Naive B cell (primary cell): ENCODE results near the gene ERG28. TPM values are rescaled to one million over a fixed set of nuclear protein-coding genes. Genes with fewer than 3 reads are reported as not detected.
A peak's percentile ranks its signal among the peaks of the same experiment; 100 is the strongest.

ENCODE experiments used
- ATAC-seq, 2 donors: fragments of 150-1000 bp; cut with Tn5 transposase; 2 replicates each; pipeline ENCODE4 v1.10.0; 2021; ENCODE audit warnings: low read depth in 2 of 2, mild to moderate bottlenecking in 2 of 2, moderate library complexity in 2 of 2
- DNase-seq: peaks from one replicate; pipeline ENCODE4 v3.0.0; 2022
- H3K27ac Mint-ChIP-seq, 6 donors: one replicate each; pipeline ENCODE4 v1.8.0; 2020 to 2022; ENCODE audit warnings: mild to moderate bottlenecking in 6 of 6, mixed read lengths in 6 of 6, moderate library complexity in 5 of 6, inconsistent platforms in 2 of 6
- H3K27me3 Mint-ChIP-seq, 3 donors: one replicate each; pipeline ENCODE4 v1.8.0; 2021 to 2022; ENCODE audit warnings: mixed read lengths in 3 of 3, mild to moderate bottlenecking in 1 of 3
- H3K36me3 Mint-ChIP-seq, 2 donors: one replicate each; pipeline ENCODE4 v1.8.0; 2020 to 2022; ENCODE audit warnings: mixed read lengths in 2 of 2, inconsistent platforms in 1 of 2, mild to moderate bottlenecking in 1 of 2
- H3K4me1 Mint-ChIP-seq, 3 donors: one replicate each; pipeline ENCODE4 v1.8.0; 2020 to 2022; ENCODE audit warnings: mixed read lengths in 3 of 3, inconsistent platforms in 1 of 3, mild to moderate bottlenecking in 1 of 3, moderate library complexity in 1 of 3
- H3K4me3 Mint-ChIP-seq, 8 donors: one replicate each; pipeline ENCODE4 v1.8.0; 2020 to 2022; ENCODE audit warnings: mild to moderate bottlenecking in 8 of 8, mixed read lengths in 8 of 8, moderate library complexity in 8 of 8, inconsistent platforms in 2 of 8
- H3K9me3 Mint-ChIP-seq, 7 donors: one replicate each; pipeline ENCODE4 v1.8.0; 2020 to 2022; ENCODE audit warnings: mixed read lengths in 7 of 7, mild to moderate bottlenecking in 5 of 7, inconsistent platforms in 2 of 7, moderate library complexity in 1 of 7
- polyA plus RNA-seq, 6 donors: library from polyadenylated mRNA; unstranded; fragments of 300-500 nt; fragmentation: Illumina TruSeq; gene quantifications; one replicate each; pipeline ENCODE4 v1.2.3, GENCODE V29; 2021; ENCODE audit warnings: low read depth in 6 of 6

Gene ERG28
- polyA plus RNA-seq, 6 donors from 2014 or later: 16.9 to 29.9 (median 23.6) TPM

DNA sequence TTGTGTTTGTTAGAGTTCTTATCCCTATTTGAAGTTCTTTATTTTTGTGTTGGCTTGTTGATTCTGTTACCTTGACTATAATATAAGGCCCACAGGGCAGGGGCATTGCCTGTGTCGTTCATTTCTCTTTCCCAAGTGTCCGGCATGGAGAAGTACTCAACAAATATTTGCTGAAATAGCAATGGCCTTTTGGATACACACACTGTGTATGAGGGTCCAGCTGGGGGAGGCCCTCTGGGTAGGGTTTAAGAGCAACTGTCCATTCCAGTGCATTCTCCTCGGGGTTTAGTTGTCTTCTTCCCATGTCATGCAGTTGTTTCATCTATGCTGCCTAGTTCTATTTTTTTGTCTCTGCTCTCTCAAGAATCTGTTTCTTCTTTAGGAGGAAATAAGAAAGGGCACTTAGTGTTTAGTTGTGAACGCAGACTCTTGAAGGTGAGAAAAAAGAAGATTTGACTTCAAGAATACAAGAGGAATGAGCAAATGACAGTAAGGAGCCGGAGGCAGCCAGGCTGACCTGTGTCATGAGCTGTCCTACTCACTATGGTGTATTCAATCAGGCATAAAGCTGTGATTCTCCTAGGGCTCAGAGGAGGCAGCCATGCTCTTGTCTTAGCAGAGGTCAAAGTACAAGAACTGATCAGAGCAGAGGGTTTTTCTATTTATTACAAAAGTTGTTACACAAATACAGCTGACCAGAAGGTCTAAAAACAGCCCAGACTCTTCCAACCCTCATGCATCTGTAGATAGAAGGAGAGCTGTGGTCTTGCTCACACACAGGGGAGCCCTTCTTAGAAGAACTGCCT is 10.2 kb downstream of the ERG28 start:
- DNase-seq (no peak), ATAC-seq (no peak)
- H3K4me1 Mint-ChIP-seq: peaks cover 0 to 4% (median 0%) of the 10 kb centered on the region in 3 donors
- H3K27me3 Mint-ChIP-seq: no peaks in the 10 kb centered on the region
- H3K4me3 Mint-ChIP-seq: no peak overlapping the region
- peak overlapping the region in 2 of 6 donors; percentile 8 to 72 for H3K27ac Mint-ChIP-seq
- H3K36me3 Mint-ChIP-seq: peaks cover 24% of the 10 kb centered on the region in 2 donors
- peaks cover 0 to 2% (median 0%) of the 10 kb centered on the region in 7 donors for H3K9me3 Mint-ChIP-seq

GRCh38 chr14:75649773-75650172 is 10.9 kb downstream of the ERG28 start:
- Mint-ChIP-seq H3K36me3 (peaks cover 24% of the 10 kb centered on the region in 2 donors), H3K27ac (peak overlapping the region in 1 of 6 donors; percentile 8), H3K9me3 (peaks cover 0 to 2% (median 0%) of the 10 kb centered on the region in 7 donors), H3K27me3 (no peaks in the 10 kb centered on the region), H3K4me3 (no peak overlapping the region), H3K4me1 (peaks cover 0 to 4% (median 0%) of the 10 kb centered on the region in 3 donors)
- DNase-seq (no peak), ATAC-seq (no peak)

DNA sequence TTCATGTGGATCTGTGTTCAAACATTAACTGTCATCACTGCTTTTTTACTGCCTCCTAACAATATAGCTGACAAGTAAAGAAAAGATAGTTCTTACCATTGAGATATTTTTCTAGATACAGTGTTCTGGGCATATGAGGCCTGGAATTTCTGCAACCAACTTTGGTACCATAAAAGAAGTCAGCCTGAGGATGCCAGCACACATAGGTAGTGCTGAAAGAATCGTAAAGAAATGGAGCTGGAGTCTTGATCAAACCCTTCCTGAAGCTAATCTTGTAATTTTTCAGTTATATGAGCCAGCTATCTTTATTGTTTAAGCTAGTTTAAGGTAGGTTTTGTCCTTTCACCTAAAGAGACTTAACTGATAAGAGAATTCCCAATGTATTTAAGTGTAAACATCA is 11.3 kb downstream of the ERG28 start:
- peaks cover 24% of the 10 kb centered on the region in 2 donors for H3K36me3 Mint-ChIP-seq
- ATAC-seq: no peak
- peaks cover 0 to 2% (median 0%) of the 10 kb centered on the region in 7 donors for H3K9me3 Mint-ChIP-seq
- peaks cover 0 to 4% (median 0%) of the 10 kb centered on the region in 3 donors for H3K4me1 Mint-ChIP-seq
- H3K27ac Mint-ChIP-seq: no peak overlapping the region
- no peak overlapping the region for H3K4me3 Mint-ChIP-seq
- DNase-seq: no peak
- H3K27me3 Mint-ChIP-seq: no peaks in the 10 kb centered on the region

DNA sequence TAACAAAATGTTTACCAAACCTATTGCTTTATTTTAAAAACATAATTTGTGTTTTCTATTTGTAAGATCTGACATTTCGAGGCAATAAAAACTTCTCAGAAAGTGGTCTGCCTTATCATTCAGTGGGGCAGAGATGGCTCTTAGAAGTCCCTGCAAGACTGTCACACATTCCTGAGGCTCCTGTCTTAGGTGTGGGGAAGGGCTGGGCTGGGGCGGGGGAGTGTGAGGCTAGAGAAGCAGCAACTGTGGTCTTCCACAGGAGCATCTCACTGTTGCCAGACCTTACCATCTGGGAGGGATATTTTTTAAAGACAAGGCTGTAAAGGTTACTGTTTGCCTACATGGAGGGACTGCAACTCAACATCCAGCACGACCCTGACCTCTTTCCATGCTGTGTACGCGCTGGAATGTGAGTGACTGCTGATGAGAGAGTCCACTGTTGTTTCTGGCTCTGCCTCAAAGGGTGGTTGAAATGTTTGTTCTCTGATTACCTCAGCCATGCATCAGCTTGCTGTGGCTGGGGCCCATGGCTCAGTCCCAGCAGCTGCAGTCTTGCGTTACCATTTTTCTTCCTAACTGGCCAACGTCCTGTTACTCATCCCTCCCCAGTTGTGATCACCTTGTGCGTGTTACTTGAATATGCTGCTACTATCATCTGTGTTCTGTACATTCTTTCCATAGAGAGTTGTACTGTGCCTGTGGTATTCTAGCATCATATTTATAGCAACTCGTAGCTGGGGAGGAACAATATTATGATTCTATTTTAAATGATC is 12.4 kb downstream of the ERG28 start:
- Mint-ChIP-seq H3K27me3 (no peaks in the 10 kb centered on the region), H3K4me3 (no peak overlapping the region), H3K9me3 (peaks cover 0 to 2% (median 0%) of the 10 kb centered on the region in 7 donors), H3K36me3 (peaks cover 24 to 28% of the 10 kb centered on the region in 2 donors), H3K27ac (no peak overlapping the region), H3K4me1 (no peaks in the 10 kb centered on the region)
- ATAC-seq (no peak), DNase-seq (no peak)

DNA sequence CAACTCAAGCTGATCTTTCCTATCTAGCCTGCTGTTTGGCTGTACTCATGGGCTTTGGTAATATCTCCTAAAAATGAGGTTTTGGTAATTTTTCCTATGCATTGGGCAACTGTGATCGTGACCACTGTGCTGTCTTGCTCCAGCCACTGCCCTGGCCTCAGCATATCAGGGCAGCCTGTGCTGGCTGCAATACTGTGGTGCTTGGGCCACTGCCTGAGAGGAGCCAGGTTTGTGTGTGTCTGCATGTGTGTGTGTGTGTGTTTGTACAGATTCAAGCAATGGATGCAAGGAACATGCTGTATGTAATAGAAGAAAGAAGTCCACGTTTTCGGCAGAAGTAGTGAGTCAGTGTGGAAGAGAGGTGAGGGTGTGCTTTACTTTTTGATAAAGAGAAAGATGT is 13.0 kb downstream of the ERG28 start:
- Mint-ChIP-seq H3K4me1 (no peaks in the 10 kb centered on the region), H3K36me3 (peaks cover 24 to 29% of the 10 kb centered on the region in 2 donors), H3K27ac (no peak overlapping the region), H3K4me3 (peak overlapping the region in 1 of 8 donors; percentile 18), H3K27me3 (no peaks in the 10 kb centered on the region), H3K9me3 (peaks cover 0 to 2% (median 0%) of the 10 kb centered on the region in 7 donors)
- DNase-seq (no peak), ATAC-seq (no peak)

- H3K27me3 Mint-ChIP-seq: no peaks in the 10 kb centered on the region
- H3K27ac Mint-ChIP-seq: peak overlapping the region in 1 of 6 donors; percentile 56
- peaks cover 24 to 30% of the 10 kb centered on the region in 2 donors for H3K36me3 Mint-ChIP-seq
- no peak for DNase-seq
- H3K4me1 Mint-ChIP-seq: no peaks in the 10 kb centered on the region
- peaks cover 0 to 2% (median 0%) of the 10 kb centered on the region in 7 donors for H3K9me3 Mint-ChIP-seq
- no peak overlapping the region for H3K4me3 Mint-ChIP-seq
- no peak for ATAC-seq
Observed at GRCh38 chr14:75646762-75647161, 13.9 kb downstream of the ERG28 start.

GRCh38 chr14:75645056-75645455 is 15.6 kb downstream of the ERG28 start:
- Mint-ChIP-seq H3K4me1 (no peaks in the 10 kb centered on the region), H3K36me3 (peaks cover 8 to 36% of the 10 kb centered on the region in 2 donors), H3K4me3 (no peak overlapping the region), H3K27ac (no peak overlapping the region), H3K27me3 (no peaks in the 10 kb centered on the region), H3K9me3 (peaks cover 0 to 2% (median 0%) of the 10 kb centered on the region in 7 donors)
- DNase-seq (no peak), ATAC-seq (no peak)

GRCh38 chr14:75643985-75644384 is 16.7 kb downstream of the ERG28 start:
- H3K9me3 Mint-ChIP-seq: peaks cover 0 to 1% (median 0%) of the 10 kb centered on the region in 7 donors
- H3K36me3 Mint-ChIP-seq: peaks cover 0 to 33% of the 10 kb centered on the region in 2 donors
- no peak for ATAC-seq
- no peak for DNase-seq
- H3K27me3 Mint-ChIP-seq: no peaks in the 10 kb centered on the region
- H3K27ac Mint-ChIP-seq: no peak overlapping the region
- no peak overlapping the region for H3K4me3 Mint-ChIP-seq
- no peaks in the 10 kb centered on the region for H3K4me1 Mint-ChIP-seq

DNA sequence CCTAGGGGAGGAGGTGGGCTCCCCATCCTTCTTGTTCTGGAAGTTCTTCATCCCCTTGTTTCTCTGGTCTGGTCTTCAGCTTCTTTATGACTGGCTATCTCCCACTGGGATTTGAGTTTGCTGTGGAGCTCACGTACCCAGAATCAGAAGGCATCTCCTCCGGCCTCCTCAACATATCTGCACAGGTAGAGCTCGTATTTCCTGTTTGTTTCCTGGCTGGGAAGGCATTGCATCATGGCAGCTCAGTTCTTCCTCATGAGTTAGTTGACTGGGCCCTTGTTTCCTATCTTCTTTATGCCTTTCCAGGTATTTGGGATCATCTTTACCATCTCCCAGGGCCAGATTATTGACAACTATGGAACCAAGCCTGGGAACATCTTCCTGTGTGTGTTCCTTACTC is 19.8 kb downstream of the ERG28 start:
- no peak for DNase-seq
- peak overlapping the region in 1 of 6 donors; percentile 56 for H3K27ac Mint-ChIP-seq
- no peak for ATAC-seq
- H3K27me3 Mint-ChIP-seq: no peaks in the 10 kb centered on the region
- H3K4me1 Mint-ChIP-seq: no peaks in the 10 kb centered on the region
- H3K9me3 Mint-ChIP-seq: peaks cover 0 to 1% (median 0%) of the 10 kb centered on the region in 7 donors
- H3K36me3 Mint-ChIP-seq: peaks cover 0 to 28% of the 10 kb centered on the region in 2 donors
- H3K4me3 Mint-ChIP-seq: no peak overlapping the region

- no peak for DNase-seq
- Mint-ChIP-seq H3K27me3 (no peaks in the 10 kb centered on the region), H3K36me3 (peaks cover 0 to 17% of the 10 kb centered on the region in 2 donors), H3K4me3 (no peak overlapping the region), H3K4me1 (no peaks in the 10 kb centered on the region), H3K27ac (peak overlapping the region in 1 of 6 donors; percentile 22), H3K9me3 (peaks cover 0 to 1% (median 0%) of the 10 kb centered on the region in 7 donors)
- no peak for ATAC-seq
Observed at GRCh38 chr14:75636100-75636692, 24.5 kb downstream of the ERG28 start.

- no peaks in the 10 kb centered on the region for H3K27me3 Mint-ChIP-seq
- peaks cover 0 to 4% of the 10 kb centered on the region in 2 donors for H3K36me3 Mint-ChIP-seq
- H3K9me3 Mint-ChIP-seq: no peaks in the 10 kb centered on the region
- no peak overlapping the region for H3K27ac Mint-ChIP-seq
- no peak for DNase-seq
- ATAC-seq: no peak
- no peaks in the 10 kb centered on the region for H3K4me1 Mint-ChIP-seq
- H3K4me3 Mint-ChIP-seq: no peak overlapping the region
Observed at GRCh38 chr14:75634848-75635247, 25.8 kb downstream of the ERG28 start.

DNA sequence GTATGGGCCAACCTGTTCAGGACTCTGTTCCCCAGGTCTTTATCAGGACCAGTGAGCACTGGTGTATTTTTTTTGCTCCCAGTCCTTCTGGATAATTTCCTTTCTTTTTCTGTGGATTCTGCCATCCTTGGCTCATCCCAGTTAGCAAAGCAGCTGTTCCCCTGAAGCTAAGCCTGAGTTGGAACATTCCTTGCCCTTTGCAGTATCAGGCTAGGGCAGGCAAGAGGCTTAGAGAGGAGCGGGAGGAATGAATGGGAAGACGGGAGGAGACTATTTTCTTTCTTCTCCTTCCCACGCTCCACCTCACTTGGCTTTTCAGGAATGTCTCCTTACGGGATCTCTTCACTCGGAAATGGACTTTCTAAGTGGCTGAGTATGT is 29.2 kb downstream of the ERG28 start:
- DNase-seq: no peak
- no peak for ATAC-seq
- no peaks in the 10 kb centered on the region for H3K36me3 Mint-ChIP-seq
- H3K4me1 Mint-ChIP-seq: no peaks in the 10 kb centered on the region
- H3K27ac Mint-ChIP-seq: no peak overlapping the region
- peaks cover 4 to 11% (median 10%) of the 10 kb centered on the region in 3 donors for H3K27me3 Mint-ChIP-seq
- H3K4me3 Mint-ChIP-seq: no peak overlapping the region
- no peaks in the 10 kb centered on the region for H3K9me3 Mint-ChIP-seq

- H3K27ac Mint-ChIP-seq: no peak overlapping the region
- DNase-seq (no peak), ATAC-seq (no peak)
- H3K4me3 Mint-ChIP-seq: no peak overlapping the region
- H3K27me3 Mint-ChIP-seq: peaks cover 4 to 17% (median 15%) of the 10 kb centered on the region in 3 donors
- no peaks in the 10 kb centered on the region for H3K9me3 Mint-ChIP-seq
- H3K36me3 Mint-ChIP-seq: no peaks in the 10 kb centered on the region
- no peaks in the 10 kb centered on the region for H3K4me1 Mint-ChIP-seq
Observed at GRCh38 chr14:75630695-75631452, 29.8 kb downstream of the ERG28 start.
